Gastrocnemius medialis (tissue), 4 donors: ENCODE measurements around the gene STIM1. TPM values are rescaled to one million over a fixed set of nuclear protein-coding genes. Genes with fewer than 3 reads are reported as not detected.

Experiments used
- ATAC-seq, 2 donors: fragments of 150-250 bp; one replicate each; pipeline ENCODE4 v1.9.1; 2016
- DNase-seq, 2 donors: peaks; one replicate each; pipeline ENCODE4 v3.0.0-alpha.2; 2019
- H3K27ac ChIP-seq, 4 donors: fragments of 200-600 bp; sonication (generic); 1 replicate in 1 of 4; 2 replicates in 3 of 4; pipeline ENCODE4 v1.5.1; 2016 to 2018; ENCODE audit warnings: mild to moderate bottlenecking in 2 of 4, moderate library complexity in 1 of 4
- H3K27me3 ChIP-seq, 3 donors: fragments of 200-600 bp; sonication (generic) in 2 of 3; 1 replicate in 1 of 3; 2 replicates in 2 of 3; pipeline versions ENCODE4 v1.5.1 to v1.6.0; 2016 to 2019; ENCODE audit warnings: mild to moderate bottlenecking in 1 of 3, moderate library complexity in 1 of 3
- H3K36me3 ChIP-seq, 2 donors: fragments of 200-600 bp; sonication (generic) in 1 of 2; one replicate each; pipeline ENCODE4 v1.5.1; 2017 to 2018
- H3K4me1 ChIP-seq, 2 donors: fragments of 200-600 bp; sonication (generic) in 1 of 2; one replicate each; pipeline ENCODE4 v1.5.1; 2016 to 2017; ENCODE audit warnings: mild to moderate bottlenecking in 2 of 2
- H3K4me3 ChIP-seq, 4 donors: fragments of 200-600 bp; sonication (generic) in 3 of 4; 1 replicate in 1 of 4; 2 replicates in 3 of 4; pipeline ENCODE4 v1.5.1; 2016 to 2019; ENCODE audit warnings: mild to moderate bottlenecking in 2 of 4
- H3K9me3 ChIP-seq, 3 donors: fragments of 200-600 bp; sonication (generic) in 2 of 3; 1 replicate in 1 of 3; 2 replicates in 2 of 3; pipeline ENCODE4 v1.5.1; 2016 to 2019
- CTCF ChIP-seq, 5 experiments: fragments of 450-650 bp in 3 of 5; fragments of 200-600 bp in 2 of 5; sonication (generic) in 2 of 5; IDR thresholded peaks in 4 of 5; conservative IDR thresholded peaks in 1 of 5; 1 replicate in 4 of 5; 2 replicates in 1 of 5; pipeline ENCODE4 v1.5.1; 2016 to 2019; ENCODE audit warnings: antibody characterized with exemption in 5 of 5, mild to moderate bottlenecking in 3 of 5, moderate library complexity in 3 of 5
- POLR2A ChIP-seq, 2 donors: fragments of 450-650 bp; IDR thresholded peaks; one replicate each; pipeline ENCODE4 v1.6.1; 2017; ENCODE audit warnings: antibody characterized with exemption in 2 of 2, mild to moderate bottlenecking in 2 of 2, moderate library complexity in 2 of 2
- in situ Hi-C, 4 donors: fragments of 200-750 bp; cut with MboI; loops; one replicate each; pipeline versions ENCODE4 v1.15.0 to v1.8.0; 2017; ENCODE audit warnings: low sequenced_read_pairs in 4 of 4
- intact Hi-C: fragments of 100-400 bp; cut with DNase I; formaldehyde crosslinking; loops from one replicate; pipeline ENCODE4 v1.15.1; 2023; ENCODE audit warnings: low total_unique reads
- total RNA-seq, 4 donors: library from RNA; depleted of rRNA; stranded (reverse); fragments of >200 nt; gene quantifications; one replicate each; pipeline versions ENCODE4 v1.1.0 to v1.2.3, GENCODE V29; 2016

STIM1 gene
- total RNA-seq, 4 donors from 2014 or later, result 45.9 to 132 (median 87.3) TPM

- TF ChIP-seq POLR2A (IDR thresholded peaks at IDR 0.05), result no peak
- TF ChIP-seq CTCF (IDR thresholded peaks at IDR 0.05 in 4 of 5, conservative IDR thresholded peaks at IDR 0.05 in 1 of 5), result peak in 1 of 5 experiments; percentile 20
- intact Hi-C loops, result no loop called here
- Histone ChIP-seq H3K27me3 (no peaks in the 10 kb centered on the region), H3K36me3 (no peaks in the 10 kb centered on the region), H3K27ac (no peak overlapping the region), H3K4me3 (no peak overlapping the region), H3K9me3 (no peaks in the 10 kb centered on the region), H3K4me1 (peaks cover 52 to 60% of the 10 kb centered on the region in 2 donors)
- in situ Hi-C loops, result loop anchor here in 1 of 4 donors (25.0 kb wide), 1 partner anchor 97 kb away; the partner anchor contains the start of gene STIM1
- DNase-seq (no peak), ATAC-seq (no peak)
Observed at GRCh38 chr11:3959015-3959902, 103.8 kb downstream of the STIM1 start.

DNA sequence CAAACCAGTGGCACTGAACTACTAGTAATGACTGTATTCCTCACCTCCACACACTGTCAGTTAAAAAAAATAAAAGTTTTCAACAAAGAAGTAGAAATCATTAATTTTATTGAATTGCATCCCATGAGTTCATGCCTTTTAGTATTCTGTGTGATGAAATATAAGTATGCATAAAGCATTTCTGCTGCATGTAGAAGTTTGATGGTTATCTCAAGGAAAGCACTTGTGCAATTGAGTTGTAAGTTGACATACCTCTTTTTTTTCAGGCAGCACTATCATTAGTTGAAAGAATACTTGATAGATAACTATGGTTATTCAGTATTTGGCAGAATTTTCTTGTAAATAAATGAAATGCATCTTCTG is 104.4 kb downstream of the STIM1 start:
- intact Hi-C loops (no loop called here), in situ Hi-C loops (loop anchor here in 1 of 4 donors (10.0 to 25.0 kb wide), 2 partner anchors 65 to 98 kb away; partner anchors contain the start of gene STIM1)
- Histone ChIP-seq H3K4me1 (peaks cover 49 to 55% of the 10 kb centered on the region in 2 donors), H3K27ac (no peak overlapping the region), H3K27me3 (no peaks in the 10 kb centered on the region), H3K4me3 (no peak overlapping the region), H3K9me3 (no peaks in the 10 kb centered on the region), H3K36me3 (no peaks in the 10 kb centered on the region)
- ATAC-seq (no peak), DNase-seq (no peak)
- no peak for TF ChIP-seq POLR2A (IDR thresholded peaks at IDR 0.05)
- no peak for TF ChIP-seq CTCF (IDR thresholded peaks at IDR 0.05 in 4 of 5, conservative IDR thresholded peaks at IDR 0.05 in 1 of 5)

GRCh38 chr11:3962406-3962840 is 107.0 kb downstream of the STIM1 start:
- Histone ChIP-seq H3K4me1 (peaks cover 41 to 67% of the 10 kb centered on the region in 2 donors), H3K27me3 (no peaks in the 10 kb centered on the region), H3K4me3 (no peak overlapping the region), H3K9me3 (no peaks in the 10 kb centered on the region), H3K27ac (no peak overlapping the region), H3K36me3 (no peaks in the 10 kb centered on the region)
- in situ Hi-C loops, result loop anchor here in 1 of 4 donors (10.0 to 25.0 kb wide), 2 partner anchors 62 to 100 kb away; partner anchors contain the start of gene STIM1
- TF ChIP-seq POLR2A (IDR thresholded peaks at IDR 0.05) (no peak), CTCF (IDR thresholded peaks at IDR 0.05 in 4 of 5, conservative IDR thresholded peaks at IDR 0.05 in 1 of 5) (no peak)
- ATAC-seq (no peak), DNase-seq (no peak)
- intact Hi-C loops, result no loop called here

GRCh38 chr11:3964056-3964455 is 108.6 kb downstream of the STIM1 start:
- Histone ChIP-seq H3K4me3 (no peak overlapping the region), H3K27ac (peak overlapping the region; percentile 2 to 63 (median 42)), H3K4me1 (peaks cover 40 to 80% of the 10 kb centered on the region in 2 donors), H3K27me3 (no peaks in the 10 kb centered on the region), H3K36me3 (peaks cover 0 to 4% of the 10 kb centered on the region in 2 donors), H3K9me3 (no peaks in the 10 kb centered on the region)
- DNase-seq, result no peak
- TF ChIP-seq CTCF (IDR thresholded peaks at IDR 0.05 in 4 of 5, conservative IDR thresholded peaks at IDR 0.05 in 1 of 5), result no peak
- intact Hi-C loops, result no loop called here
- peak in 1 of 2 donors; percentile 43 for ATAC-seq
- in situ Hi-C loops, result loop anchor here in 1 of 4 donors (10.0 to 25.0 kb wide), 2 partner anchors 61 to 102 kb away; partner anchors contain the start of gene STIM1
